Liver (tissue), 3 donors: ENCODE results near the gene CCDC192.
"Not testable (repeated sequence)": the region's sequence is repeated elsewhere in the genome, so short reads cannot be mapped to it uniquely, and the experiment has no call there.

Experiments
- CTCF ChIP-seq: fragments of 150-350 bp; IDR thresholded peaks from 2 replicates; pipeline ENCODE4 v1.5.1; 2017; ENCODE audit warnings: improper control_type of control experiment, low read depth, low read length; ENCODE audit not compliant: missing input control
- SP1 ChIP-seq: IDR thresholded peaks from 2 replicates; pipeline ENCODE4 v1.6.1; 2018; ENCODE audit warnings: antibody characterized with exemption, mild to moderate bottlenecking
- donor health status: healthy.
- donor health status: healthy.

GRCh38 chr5:127739348-127739747, 36.2 kb downstream of the CCDC192 start:
- not testable (repeated sequence) for TF ChIP-seq CTCF, SP1
